NCI-H1105 treated with DMSO at 0.1 percent for 48 hours (cell line): ENCODE data around the gene SPACA7.
A peak's percentile ranks its signal among the peaks of the same experiment; 100 is the strongest.

Source experiments
- DNase-seq: peaks from one replicate; lab custom pipeline; 2025; lab: John Stamatoyannopoulos, UW

Gene SPACA7

DNA sequence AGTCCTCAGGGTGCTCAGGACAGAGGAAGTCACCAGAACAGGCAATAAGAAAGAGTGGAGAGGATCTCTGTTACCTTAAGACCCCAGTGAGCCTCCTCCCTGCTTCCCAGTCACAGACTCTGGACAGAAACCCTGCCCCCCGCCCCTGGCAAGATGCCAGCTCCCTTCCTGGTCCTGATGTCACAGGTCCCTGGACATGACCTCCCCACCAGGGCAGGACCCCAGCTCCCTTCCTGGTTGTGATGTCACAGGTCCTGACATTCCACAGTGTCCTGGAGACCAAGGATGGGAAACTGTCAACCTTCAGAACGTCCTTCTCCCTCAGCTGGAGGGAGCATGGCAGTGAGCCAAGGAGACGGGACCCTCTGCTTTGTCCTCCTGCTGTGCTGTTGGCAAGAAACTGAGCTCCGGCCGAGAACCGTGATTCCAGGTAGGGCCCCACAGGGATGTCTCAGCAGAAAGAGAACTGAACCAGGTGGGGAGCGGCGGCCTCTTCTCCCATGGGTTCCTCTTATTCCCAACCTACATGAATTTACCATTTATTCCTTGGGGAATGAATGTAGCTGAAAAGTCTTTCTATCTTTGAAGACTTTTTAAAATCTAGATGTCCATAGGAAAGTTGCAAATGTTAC, at the start of gene SPACA7:
Gene SPACA7, plus strand, starts transcription at position 306 of the 632 bp plus-strand sequence. Its CDS starts 31 bp downstream, at position 337.
- no peak for DNase-seq

DNA sequence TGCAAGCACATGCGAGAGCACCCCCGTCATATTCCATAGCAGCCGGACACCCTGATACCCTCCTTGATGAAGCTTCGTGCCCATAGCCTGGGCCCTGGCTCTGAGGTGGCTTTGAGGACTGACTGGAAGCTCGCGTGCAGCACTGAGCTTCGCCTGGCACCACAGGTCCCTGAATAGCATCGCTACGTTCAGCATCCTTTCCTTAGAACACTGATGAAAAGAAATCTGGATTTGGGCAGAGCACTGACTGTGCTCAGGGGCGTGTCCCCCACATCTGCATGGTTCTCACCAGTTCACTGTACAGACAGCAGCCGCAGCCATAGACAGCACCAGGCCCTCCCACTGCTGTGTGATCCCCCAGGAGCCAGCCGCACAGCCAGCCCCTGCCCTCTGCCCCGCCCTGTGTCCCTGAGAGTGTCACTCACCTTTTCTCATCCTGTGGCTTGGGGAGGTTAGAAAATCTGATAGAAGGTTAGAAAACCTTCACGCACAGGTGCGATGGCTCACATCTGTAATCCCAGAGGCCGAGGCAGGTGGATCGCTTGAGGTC, 49.3 kb upstream of the SPACA7 start:
- no peak for DNase-seq

- DNase-seq: no peak
Observed at GRCh38 chr13:112328936-112329335, 47.2 kb upstream of the SPACA7 start.

GRCh38 chr13:112329376-112329775, 46.8 kb upstream of the SPACA7 start:
- no peak for DNase-seq

- DNase-seq: no peak
Observed at GRCh38 chr13:112330066-112330465, 46.1 kb upstream of the SPACA7 start.

DNA sequence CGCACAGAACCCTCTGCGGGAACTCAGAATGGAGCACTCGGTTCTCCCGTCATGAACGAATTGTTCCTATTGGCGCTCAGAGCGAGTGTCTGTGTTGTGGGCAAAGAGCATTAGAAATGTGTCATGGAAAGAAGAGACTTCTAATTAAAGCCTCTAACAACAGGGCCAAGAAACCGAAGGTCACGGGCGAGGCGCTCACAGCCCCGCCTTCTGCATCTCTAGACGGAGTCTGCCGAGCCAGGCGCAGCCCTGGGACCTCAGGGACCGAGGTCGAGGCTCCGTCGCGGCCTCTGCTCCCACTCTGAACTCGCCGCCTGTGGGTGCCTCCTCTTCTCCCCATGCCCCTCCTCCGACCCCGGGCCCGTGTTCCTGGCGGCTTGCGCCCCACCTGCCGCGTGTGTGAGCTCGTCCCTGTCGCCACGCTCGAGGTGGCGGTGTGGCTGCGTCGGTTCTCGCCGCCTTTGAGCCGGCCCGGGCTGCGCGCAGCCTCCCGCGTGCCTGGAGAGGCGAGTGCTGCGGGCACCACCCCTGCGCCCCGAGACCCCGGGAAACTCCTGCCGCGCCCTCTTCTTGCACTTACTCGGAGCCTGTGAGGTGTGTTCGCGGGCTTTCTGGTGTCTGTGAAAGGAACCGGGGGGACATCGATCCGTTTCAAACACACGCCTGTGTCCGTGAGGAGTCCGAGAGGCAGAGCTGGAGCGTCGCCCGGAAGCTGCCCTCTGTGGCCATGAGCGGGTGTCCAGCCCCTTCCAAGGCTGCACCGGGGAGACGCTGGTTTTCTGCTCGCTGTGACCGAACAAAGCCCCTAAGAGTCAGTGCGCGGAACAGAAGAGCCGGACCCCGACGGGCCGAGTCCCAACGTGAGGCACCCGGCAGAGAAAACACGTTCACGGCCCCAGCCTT, 45.4 kb upstream of the SPACA7 start:
- DNase-seq: no peak

GRCh38 chr13:112331675-112332074, 44.5 kb upstream of the SPACA7 start:
- DNase-seq: no peak

DNA sequence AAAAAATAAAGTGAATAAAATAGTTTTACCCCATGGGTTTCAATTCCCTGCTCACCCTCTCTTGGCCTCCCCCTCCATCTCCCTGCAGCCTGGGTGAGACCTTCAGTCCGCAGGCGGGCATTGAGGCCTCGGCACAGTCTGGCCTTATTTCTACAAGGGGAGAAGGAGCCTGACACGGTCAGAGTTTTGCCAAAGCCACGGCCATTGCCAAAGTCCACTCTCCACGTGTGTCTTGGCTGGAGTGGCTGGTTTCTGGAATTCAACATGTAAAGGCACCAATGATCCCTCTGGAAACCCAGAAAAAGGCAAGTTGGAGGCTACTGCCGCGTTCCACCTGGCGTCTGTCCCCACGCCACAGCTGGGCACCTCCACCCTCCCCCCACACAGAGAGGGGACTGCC, 43.4 kb upstream of the SPACA7 start:
- no peak for DNase-seq

DNA sequence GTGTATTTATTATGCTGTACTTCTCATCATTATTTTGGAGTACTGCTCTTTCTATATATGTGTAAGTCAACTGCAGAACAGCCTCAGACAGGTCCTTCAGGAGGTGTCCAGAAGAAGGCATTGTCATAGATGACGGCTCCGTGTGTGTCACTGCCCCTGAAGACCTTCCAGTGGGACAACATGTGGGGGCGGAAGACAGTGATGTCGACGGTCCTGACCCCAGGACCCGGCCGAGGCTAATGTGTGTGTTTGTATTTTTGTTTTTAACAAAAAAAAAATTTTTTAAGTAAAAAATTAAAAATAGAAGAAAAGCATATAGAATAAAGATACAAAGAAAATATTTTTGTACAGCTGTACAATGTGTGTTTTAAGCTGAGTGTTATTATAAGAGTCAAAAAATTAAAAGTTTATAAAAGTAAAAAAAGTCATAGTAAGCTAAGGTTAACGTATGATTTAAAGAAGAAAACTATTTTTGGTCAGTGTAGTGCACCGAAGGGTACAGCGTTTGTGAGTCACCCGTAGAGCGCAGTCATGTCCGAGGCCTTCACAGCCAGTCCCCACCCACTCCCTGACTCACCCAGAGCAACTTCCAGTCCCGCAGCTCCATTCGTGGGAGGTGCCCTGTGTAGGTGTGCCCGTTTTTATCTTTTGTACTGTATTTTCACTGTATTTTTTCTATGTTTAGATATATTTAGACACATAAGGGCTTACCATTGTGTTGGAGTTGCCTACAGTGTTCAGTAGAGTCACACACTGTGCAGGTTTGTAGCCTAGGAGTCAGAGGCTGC, 42.2 kb upstream of the SPACA7 start:
- no peak for DNase-seq

- no peak for DNase-seq
Observed at GRCh38 chr13:112335135-112335534, 41.0 kb upstream of the SPACA7 start.

- DNase-seq: no peak
Observed at GRCh38 chr13:112341446-112341845, 34.7 kb upstream of the SPACA7 start.

GRCh38 chr13:112341976-112342735, 34.0 kb upstream of the SPACA7 start:
- DNase-seq: no peak

DNA sequence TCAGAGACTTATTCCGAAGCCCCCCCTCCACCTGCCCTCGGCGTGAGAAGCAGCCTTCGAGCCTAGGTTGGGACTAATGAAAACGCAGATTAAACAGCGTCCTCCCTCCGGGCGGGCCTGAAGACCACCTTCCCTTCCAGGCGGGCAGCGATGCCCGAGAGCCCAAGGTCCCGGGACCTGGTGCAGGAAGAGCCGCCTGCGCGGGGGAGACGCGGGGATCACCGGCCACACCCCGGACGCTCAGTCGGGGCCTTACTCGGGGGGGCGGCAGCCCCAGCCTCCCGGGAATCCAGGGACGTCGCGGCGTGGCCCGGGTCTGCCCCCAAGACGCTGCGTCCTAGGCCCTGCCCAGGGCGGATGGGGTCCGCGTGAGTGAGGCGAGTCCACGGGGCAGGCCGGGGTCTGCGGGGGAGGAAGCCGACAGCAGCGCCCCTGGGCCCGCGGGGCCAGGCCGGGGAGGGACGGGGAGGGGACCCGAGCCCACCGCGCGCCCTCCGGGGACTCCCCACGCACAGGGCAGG, 33.3 kb upstream of the SPACA7 start:
- DNase-seq: no peak

- DNase-seq: no peak
Observed at GRCh38 chr13:112343591-112343990, 32.6 kb upstream of the SPACA7 start.

DNA sequence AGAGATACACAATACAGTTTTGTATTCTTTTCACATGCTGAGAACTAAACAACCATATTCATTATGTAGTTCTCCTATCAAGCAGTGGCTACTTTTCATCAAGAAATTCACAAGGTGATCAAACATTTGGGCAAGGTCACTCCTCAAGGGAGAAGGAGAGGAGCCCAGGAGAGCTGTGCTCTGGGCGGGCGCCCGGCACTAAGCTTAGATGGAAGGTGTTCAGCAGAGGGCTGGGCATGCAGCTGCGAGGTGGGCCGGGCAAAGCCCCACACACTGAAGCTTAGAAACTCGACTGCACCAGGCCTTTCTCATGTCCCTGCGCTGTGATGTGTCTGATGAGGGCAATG, 30.4 kb upstream of the SPACA7 start:
- no peak for DNase-seq

DNA sequence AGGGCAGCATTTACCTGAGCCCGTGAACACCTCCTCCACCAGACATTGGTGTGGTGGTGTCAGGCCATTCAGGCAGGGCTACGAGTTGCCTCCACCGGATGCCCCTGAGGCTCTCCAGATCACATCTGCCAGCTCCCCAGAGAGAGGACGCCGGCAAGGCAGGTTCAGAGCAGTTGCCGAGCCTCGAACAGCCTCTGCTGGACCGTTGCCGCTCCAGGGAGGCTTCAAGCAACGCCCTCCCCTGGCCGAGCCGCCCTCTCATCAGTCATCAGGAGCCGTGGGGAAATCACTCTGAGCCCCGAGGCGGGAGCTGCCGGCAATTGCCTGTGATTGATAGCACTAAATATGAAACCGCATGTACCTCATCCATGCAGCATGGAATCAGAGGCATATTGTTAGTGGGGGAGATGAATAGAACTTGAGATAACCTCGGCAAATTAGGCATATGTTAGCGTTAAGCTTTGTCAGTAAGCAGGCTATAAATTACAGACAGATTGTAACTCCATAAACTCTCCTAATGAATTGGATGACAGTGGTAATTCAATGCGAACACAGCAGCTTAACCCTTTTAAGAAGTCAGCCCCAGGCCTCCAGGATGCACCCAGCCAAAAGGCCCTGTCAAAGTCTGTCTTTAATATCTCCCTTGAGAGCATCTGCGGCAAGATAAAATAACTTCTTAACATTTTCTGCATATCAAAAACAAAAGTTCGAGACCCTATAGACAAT, 29.8 kb upstream of the SPACA7 start:
- peak; percentile 91 for DNase-seq

DNA sequence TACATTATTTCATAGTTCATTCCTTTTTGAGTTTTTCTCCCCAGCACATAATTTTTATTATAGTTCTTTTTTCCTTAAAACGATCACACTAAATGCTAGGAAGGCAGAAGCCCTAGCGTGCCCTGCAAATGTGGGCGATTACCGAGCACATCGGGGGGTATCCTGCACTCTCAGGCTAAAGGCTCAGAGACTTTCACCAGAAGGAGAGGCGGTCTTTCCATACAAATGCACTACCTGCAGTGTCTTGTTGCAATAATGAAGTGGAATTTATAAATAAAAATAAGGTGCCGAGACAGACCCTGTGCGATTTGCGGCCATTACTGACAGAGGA, 29.3 kb upstream of the SPACA7 start:
- no peak for DNase-seq

DNA sequence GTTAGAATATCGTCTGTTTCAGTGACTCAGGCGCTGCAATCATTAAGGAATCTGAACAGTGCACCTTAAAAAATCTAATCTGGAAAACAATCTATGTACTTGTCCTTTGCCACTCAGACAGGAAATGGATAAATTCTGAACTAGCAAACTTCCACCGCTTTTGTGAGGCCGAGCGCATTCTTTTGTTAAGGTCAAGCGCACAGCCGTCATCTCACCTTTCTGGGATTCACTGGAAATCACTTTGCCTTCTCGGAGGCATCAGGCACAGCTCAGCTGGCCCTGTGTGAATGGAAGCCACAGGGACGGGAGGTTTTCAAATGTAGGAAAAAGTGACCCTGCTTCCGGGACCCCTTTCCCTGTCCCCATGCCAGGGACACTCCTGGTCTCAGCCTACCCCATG, 28.2 kb upstream of the SPACA7 start:
- DNase-seq: no peak

DNA sequence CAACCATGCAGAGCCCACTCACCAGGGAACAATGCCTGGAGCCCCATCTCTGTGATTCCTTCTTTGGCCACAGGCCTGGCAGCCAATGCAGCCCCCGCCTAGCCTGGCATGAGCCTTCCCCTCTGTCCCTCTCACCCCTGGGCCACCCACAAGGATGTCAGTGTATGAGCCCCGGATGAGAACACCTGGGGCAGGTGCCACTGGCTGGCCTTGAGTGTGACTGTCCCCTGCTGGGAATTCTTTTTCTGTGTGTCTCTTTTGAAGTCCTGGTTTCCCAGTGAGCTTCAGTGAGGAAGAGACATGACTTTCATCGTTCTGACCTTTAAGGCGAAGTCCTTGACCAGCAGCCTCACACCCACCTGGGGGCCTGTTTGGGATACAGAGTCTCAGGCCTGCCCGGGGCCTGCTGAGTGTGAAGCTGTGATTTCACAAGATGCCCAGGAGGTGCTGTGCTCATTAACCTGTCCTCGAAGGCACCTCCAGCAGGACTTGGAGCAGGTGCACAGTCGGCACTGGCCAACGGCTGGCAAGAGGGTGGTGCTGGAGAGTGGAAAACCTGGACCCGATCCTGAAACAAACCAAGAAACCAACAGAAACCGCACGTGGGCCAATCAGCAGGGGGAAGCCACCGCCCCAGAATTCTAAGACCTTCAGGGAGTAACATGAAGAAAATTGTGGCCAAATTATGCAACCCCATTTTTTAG, 27.4 kb upstream of the SPACA7 start:
- DNase-seq: no peak

GRCh38 chr13:112349681-112350080, 26.5 kb upstream of the SPACA7 start:
- no peak for DNase-seq
